ENCODE measurements around the gene PLD1. TPM values are rescaled to one million over a fixed set of nuclear protein-coding genes. Genes with fewer than 3 reads are reported as not detected.

PLD1 gene
- total and polyA plus RNA-seq, 10 of the 15 experiments (the other 5 are each of a cell fraction or from before 2014, with no cell fraction given): 2.9 to 108 (median 3.6) TPM

DNA sequence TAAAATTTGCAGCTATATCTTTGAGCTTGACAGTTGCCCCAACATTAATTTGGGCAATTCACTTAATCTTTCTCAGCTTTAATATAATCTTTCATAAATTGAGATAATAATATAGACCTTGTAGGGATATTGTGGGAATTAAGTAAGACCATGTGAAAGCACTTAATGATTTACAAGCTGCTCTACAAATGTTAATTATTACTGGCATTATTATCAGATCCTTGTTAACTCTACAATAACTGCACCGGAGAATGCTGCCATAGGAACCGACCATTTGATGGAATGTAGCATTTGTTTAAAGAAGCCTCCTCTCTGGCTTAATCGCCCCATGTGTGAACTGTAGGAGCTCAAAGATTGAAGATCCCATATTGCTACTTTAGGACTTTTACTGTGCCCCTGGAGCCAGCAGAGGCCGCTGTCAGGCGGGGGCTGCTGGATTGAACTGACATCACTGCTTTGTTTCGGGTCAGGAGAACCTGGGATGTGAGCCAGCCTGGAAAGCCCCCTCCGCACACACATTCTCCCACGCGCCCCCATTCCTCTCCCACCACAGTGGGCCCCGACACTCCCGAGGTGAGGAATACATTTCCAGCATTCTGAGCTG is 195.9 kb downstream of the PLD1 start:
- H3K4me1 ChIP-seq (ENCODE audit: control insufficient read depth, insufficient read depth, low read length): no peaks in the 10 kb centered on the region
- H4K20me1 ChIP-seq (ENCODE audit: control insufficient read depth, insufficient read depth): no peaks in the 10 kb centered on the region
- DNase-seq (ENCODE audit: low read depth, low spot score) (no peak), ATAC-seq (peak; percentile 83), FAIRE-seq (no peak)
- ChIA-PET CTCF (interaction anchor here (0.6 to 5.0 kb wide), 48 partner anchors 9 to 1044 kb away, joined by 3 to 94 read pairs (median 4); partner anchors contain the start of gene TMEM212), RAD21 (ENCODE audit: unreplicated experiment) (interaction anchor here (0.7 to 7.3 kb wide), 16 partner anchors 26 to 704 kb away, joined by 3 to 82 read pairs (median 4); no protein-coding TSS in a partner anchor), SMC1A (ENCODE audit: uncharacterized antibody, unreplicated experiment) (interaction anchor here (0.6 to 5.0 kb wide), 27 partner anchors 8 to 563 kb away, joined by 3 to 59 read pairs (median 4); no protein-coding TSS in a partner anchor), POLR2A (interaction anchor here (0.7 to 0.9 kb wide), 2 partner anchors 158 to 215 kb away, joined by 3 read pairs; no protein-coding TSS in a partner anchor)
- H3K79me2 ChIP-seq (ENCODE audit: control insufficient read depth, insufficient read depth, low read length): no peaks in the 10 kb centered on the region
- in situ Hi-C loops (cut with MboI) (no loop called here), intact Hi-C loops (cut with micrococcal nuclease; ENCODE audit: unreplicated experiment) (loop anchor here (1.0 to 2.0 kb wide), 2 partner anchors 158 to 220 kb away; no protein-coding TSS in a partner anchor)
- H3K4me2 ChIP-seq (ENCODE audit: control insufficient read depth, insufficient read depth): no peak overlapping the region
- no peak overlapping the region for H2AFZ ChIP-seq (ENCODE audit: control insufficient read depth, low read depth, low read length)
- BruUV-seq (replicated peaks): no TSS peak
- H3K36me3 ChIP-seq (ENCODE audit: control insufficient read depth in 2 of 2, insufficient read depth in 2 of 2, low read length in 1 of 2): no peaks in the 10 kb centered on the region; a peak in 1 of 4 replicates
- no peak overlapping the region for H3K9ac ChIP-seq (ENCODE audit: control insufficient read depth, insufficient read depth, low read length)
- no peak overlapping the region for H3K4me3 ChIP-seq
- no peaks in the 10 kb centered on the region for H3K9me3 ChIP-seq (replicated peaks; ENCODE audit: control insufficient read depth, insufficient read depth, low read length)
- 27% methylated on average over 11 of the region's 11 CpGs for WGBS (ENCODE audit: insufficient coverage, insufficient replicate concordance, low lambda C conversion rate, missing lambda C conversion rate)
- H3K27ac ChIP-seq (ENCODE audit: control insufficient read depth, insufficient read depth): no peak overlapping the region
- H3K27me3 ChIP-seq (replicated peaks in 1 of 2; ENCODE audit: control insufficient read depth in 2 of 2, insufficient read depth in 2 of 2, low read length in 1 of 2): no peaks in the 10 kb centered on the region; a peak in 1 of 4 replicates
- TF ChIP-seq DPF2 (IDR thresholded peaks at IDR 0.05) (no peak), ESRRA (IDR thresholded peaks at IDR 0.05; ENCODE audit: low read length) (no peak), HDAC2 (IDR thresholded peaks at IDR 0.05) (no peak), ATF7 (IDR thresholded peaks at IDR 0.05; ENCODE audit: low read depth) (peak; percentile 34; the same call in 1 of the 2 replicates), ZSCAN29 (IDR thresholded peaks at IDR 0.05) (no peak), MTA3 (IDR thresholded peaks at IDR 0.05; ENCODE audit: borderline replicate concordance, low read length) (no peak), SMC3 (IDR thresholded peaks at IDR 0.05; ENCODE audit: borderline replicate concordance, low read length) (peak; percentile 61; the same call in 1 of the 2 replicates), CTCF (IDR thresholded peaks at IDR 0.05 in 2 of 3, conservative IDR thresholded peaks at IDR 0.05 in 1 of 3; ENCODE audit: control insufficient read depth in 2 of 3, extremely low read depth in 1 of 3, insufficient read depth in 1 of 3, low read depth in 3 of 3, low read length in 3 of 3) (peak; percentile 64 to 83 (median 67)), E2F8 (IDR thresholded peaks at IDR 0.05; ENCODE audit: low read depth, partially characterized antibody) (no peak), SIN3A (IDR thresholded peaks at IDR 0.05; ENCODE audit: low read depth, low read length) (no peak), MYC (IDR thresholded peaks at IDR 0.05; ENCODE audit: insufficient read depth, insufficient read length, insufficient replicate concordance, low read length, severe bottlenecking) (no peak), PML (IDR thresholded peaks at IDR 0.05; ENCODE audit: low read length) (no peak), CBFB (IDR thresholded peaks at IDR 0.05; ENCODE audit: low read depth) (no peak), ETV6 (conservative IDR thresholded peaks at IDR 0.05 in 1 of 2, IDR thresholded peaks at IDR 0.05 in 1 of 2; ENCODE audit: borderline replicate concordance in 1 of 2, low read depth in 1 of 2) (no peak)
- TF ChIP-seq, protein P1, sequence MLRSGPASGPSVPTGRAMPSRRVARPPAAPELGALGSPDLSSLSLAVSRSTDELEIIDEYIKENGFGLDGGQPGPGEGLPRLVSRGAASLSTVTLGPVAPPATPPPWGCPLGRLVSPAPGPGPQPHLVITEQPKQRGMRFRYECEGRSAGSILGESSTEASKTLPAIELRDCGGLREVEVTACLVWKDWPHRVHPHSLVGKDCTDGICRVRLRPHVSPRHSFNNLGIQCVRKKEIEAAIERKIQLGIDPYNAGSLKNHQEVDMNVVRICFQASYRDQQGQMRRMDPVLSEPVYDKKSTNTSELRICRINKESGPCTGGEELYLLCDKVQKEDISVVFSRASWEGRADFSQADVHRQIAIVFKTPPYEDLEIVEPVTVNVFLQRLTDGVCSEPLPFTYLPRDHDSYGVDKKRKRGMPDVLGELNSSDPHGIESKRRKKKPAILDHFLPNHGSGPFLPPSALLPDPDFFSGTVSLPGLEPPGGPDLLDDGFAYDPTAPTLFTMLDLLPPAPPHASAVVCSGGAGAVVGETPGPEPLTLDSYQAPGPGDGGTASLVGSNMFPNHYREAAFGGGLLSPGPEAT (IDR thresholded peaks at IDR 0.05; ENCODE audit: low read depth): 0 out of 2 replicates have a peak, but pooled peaks have one; percentile 21
- TF ChIP-seq, protein P2, sequence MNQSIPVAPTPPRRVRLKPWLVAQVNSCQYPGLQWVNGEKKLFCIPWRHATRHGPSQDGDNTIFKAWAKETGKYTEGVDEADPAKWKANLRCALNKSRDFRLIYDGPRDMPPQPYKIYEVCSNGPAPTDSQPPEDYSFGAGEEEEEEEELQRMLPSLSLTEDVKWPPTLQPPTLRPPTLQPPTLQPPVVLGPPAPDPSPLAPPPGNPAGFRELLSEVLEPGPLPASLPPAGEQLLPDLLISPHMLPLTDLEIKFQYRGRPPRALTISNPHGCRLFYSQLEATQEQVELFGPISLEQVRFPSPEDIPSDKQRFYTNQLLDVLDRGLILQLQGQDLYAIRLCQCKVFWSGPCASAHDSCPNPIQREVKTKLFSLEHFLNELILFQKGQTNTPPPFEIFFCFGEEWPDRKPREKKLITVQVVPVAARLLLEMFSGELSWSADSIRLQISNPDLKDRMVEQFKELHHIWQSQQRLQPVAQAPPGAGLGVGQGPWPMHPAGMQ (IDR thresholded peaks at IDR 0.05; ENCODE audit: borderline replicate concordance): no peak

All from GM12878 (cell line).